Measurements from ENCODE around the gene C19orf18. TPM values are rescaled to one million over a fixed set of nuclear protein-coding genes. Genes with fewer than 3 reads are reported as not detected.

C19orf18 gene
- total RNA-seq, 3 donors from 2014 or later = 0.44 to 3.3 (median 0.80) TPM

DNA sequence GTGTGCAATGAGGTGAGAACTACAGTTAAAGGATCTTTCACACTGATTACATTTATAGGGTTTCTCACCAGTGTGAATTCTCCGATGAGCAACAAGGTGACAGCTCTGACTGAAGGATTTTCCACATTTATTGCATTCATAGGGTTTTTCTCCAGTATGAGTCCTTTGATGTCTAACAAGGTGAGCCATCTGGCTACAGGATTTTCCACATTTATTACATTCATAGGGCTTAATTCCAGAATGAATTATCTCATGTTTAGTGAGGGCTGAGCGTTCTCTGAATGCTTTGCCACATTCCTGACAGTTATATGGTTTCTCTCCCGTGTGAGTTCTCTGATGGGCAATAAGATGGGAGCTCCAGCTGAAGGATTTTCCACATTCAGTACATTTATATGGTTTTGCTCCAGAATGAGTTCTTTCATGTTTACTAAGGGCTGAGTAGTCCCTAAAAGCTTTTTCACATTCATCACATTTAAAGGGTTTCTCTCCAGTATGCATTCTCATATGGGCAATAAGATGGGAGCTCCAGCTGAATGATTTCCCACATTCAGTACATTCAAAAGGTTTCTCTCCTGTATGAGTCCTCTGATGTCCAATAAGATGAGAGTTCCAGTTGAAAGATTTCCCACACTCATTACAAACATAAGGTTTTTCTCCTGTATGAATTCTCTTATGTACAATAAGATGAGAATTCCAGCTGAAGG is 4.4 kb upstream of the C19orf18 start:
- no peaks in the 10 kb centered on the region for H3K27me3 ChIP-seq
- peaks cover 100% of the 10 kb centered on the region in 2 donors for H3K9me3 ChIP-seq
- H3K4me3 ChIP-seq = no peak overlapping the region
- TF ChIP-seq POLR2AphosphoS5 (IDR thresholded peaks at IDR 0.05) = no peak
- TF ChIP-seq, protein P1, sequence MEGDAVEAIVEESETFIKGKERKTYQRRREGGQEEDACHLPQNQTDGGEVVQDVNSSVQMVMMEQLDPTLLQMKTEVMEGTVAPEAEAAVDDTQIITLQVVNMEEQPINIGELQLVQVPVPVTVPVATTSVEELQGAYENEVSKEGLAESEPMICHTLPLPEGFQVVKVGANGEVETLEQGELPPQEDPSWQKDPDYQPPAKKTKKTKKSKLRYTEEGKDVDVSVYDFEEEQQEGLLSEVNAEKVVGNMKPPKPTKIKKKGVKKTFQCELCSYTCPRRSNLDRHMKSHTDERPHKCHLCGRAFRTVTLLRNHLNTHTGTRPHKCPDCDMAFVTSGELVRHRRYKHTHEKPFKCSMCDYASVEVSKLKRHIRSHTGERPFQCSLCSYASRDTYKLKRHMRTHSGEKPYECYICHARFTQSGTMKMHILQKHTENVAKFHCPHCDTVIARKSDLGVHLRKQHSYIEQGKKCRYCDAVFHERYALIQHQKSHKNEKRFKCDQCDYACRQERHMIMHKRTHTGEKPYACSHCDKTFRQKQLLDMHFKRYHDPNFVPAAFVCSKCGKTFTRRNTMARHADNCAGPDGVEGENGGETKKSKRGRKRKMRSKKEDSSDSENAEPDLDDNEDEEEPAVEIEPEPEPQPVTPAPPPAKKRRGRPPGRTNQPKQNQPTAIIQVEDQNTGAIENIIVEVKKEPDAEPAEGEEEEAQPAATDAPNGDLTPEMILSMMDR (IDR thresholded peaks at IDR 0.05) = no peak
- no peak for TF ChIP-seq POLR2A (IDR thresholded peaks at IDR 0.05)
- no peak for DNase-seq (ENCODE audit: low spot score in 2 of 2)
- H3K27ac ChIP-seq = no peak overlapping the region
- H3K4me1 ChIP-seq = no peaks in the 10 kb centered on the region
- peaks cover 53% of the 10 kb centered on the region for H3K36me3 ChIP-seq
- intact Hi-C loops (cut with DNase I; ENCODE audit: low total_unique reads) = no loop called here

- H3K4me3 ChIP-seq = no peak overlapping the region
- H3K36me3 ChIP-seq = no peaks in the 10 kb centered on the region
- DNase-seq (ENCODE audit: low spot score in 2 of 2) = no peak
- intact Hi-C loops (cut with DNase I; ENCODE audit: low total_unique reads) = no loop called here
- no peaks in the 10 kb centered on the region for H3K4me1 ChIP-seq
- TF ChIP-seq, protein P1 (IDR thresholded peaks at IDR 0.05) = no peak
- TF ChIP-seq POLR2AphosphoS5 (IDR thresholded peaks at IDR 0.05) (no peak), POLR2A (IDR thresholded peaks at IDR 0.05) (no peak)
- H3K27me3 ChIP-seq = no peaks in the 10 kb centered on the region
- peaks cover 82 to 95% of the 10 kb centered on the region in 2 donors for H3K9me3 ChIP-seq
- H3K27ac ChIP-seq = no peak overlapping the region
These were observed 9.6 kb downstream of the C19orf18 start for GRCh38 chr19:57964761-57965160.

DNA sequence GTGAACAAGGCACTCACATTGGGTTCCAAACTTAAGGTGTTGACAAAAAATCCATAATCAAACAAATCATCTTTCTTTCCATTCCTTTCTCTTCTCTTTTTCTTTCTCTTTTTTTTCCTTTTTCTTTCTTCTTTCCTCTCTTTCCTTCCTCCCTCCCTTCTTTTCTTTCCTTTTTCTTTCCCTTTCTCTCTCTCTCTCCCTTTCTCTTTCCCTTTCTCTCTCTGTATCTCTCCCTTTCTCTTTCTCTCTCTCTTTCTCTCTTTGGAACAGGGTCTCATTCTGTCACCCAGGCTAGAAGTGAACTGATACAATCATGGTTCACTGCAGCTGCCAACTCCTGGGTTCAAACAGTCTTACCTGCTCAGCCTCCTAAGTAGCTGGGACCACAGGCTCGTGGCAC is 12.5 kb downstream of the C19orf18 start:
- Histone ChIP-seq H3K4me1 (no peaks in the 10 kb centered on the region), H3K27ac (no peak overlapping the region), H3K4me3 (no peak overlapping the region), H3K9me3 (peaks cover 78 to 90% of the 10 kb centered on the region in 2 donors), H3K27me3 (no peaks in the 10 kb centered on the region), H3K36me3 (no peaks in the 10 kb centered on the region)
- TF ChIP-seq POLR2AphosphoS5 (IDR thresholded peaks at IDR 0.05) (no peak), POLR2A (IDR thresholded peaks at IDR 0.05) (no peak)
- TF ChIP-seq, protein P1 (IDR thresholded peaks at IDR 0.05) = no peak
- intact Hi-C loops (cut with DNase I; ENCODE audit: low total_unique reads) = no loop called here
- DNase-seq (ENCODE audit: low spot score in 2 of 2) = no peak

DNA sequence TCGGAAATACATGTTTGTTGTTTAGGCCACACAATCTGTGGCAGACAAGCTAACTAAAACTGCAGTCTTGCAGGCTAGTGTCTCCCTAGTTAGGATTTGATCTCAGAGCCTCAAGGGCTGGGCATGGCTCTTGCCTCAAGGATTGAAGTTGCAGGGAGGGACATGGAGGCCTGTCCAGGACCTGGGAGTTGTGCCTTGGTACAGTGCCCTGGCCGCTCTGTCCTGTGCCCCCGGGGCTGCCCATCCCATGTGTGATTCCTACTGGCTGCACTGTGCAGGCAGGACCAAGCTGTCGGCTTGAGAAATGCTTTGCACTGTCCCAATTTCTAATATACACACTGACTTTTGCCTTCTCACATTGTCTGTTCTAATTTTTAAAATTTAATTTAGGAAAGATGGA is 19.3 kb downstream of the C19orf18 start:
- Histone ChIP-seq H3K27ac (no peak overlapping the region), H3K9me3 (peaks cover 57 to 67% of the 10 kb centered on the region in 2 donors), H3K27me3 (no peaks in the 10 kb centered on the region), H3K4me3 (no peak overlapping the region), H3K36me3 (no peaks in the 10 kb centered on the region), H3K4me1 (no peaks in the 10 kb centered on the region)
- DNase-seq (ENCODE audit: low spot score in 2 of 2) = no peak
- no peak for TF ChIP-seq POLR2A (IDR thresholded peaks at IDR 0.05)
- TF ChIP-seq POLR2AphosphoS5 (IDR thresholded peaks at IDR 0.05) = no peak
- TF ChIP-seq, protein P1 (IDR thresholded peaks at IDR 0.05) = no peak
- intact Hi-C loops (cut with DNase I; ENCODE audit: low total_unique reads) = no loop called here

DNA sequence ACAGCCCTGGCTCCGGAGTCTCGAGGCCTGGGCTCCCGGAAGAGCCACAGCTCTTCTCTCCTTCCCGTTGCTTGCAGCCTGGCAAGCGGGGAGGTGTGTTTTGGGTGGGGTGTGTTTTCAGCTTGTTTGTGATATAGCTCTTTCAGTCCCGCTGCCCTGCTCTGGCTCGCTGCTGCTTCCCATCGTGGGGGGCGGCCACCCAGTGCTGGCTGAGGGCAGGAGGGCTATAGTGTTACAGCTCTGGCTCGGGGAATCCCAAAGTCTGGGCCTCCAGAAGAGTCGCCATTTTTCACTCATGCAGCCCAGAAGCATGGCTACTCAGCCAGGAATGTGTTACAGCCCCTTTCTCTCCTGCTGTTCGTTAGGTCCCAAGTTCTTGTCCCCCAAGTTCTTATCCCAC is 24.6 kb downstream of the C19orf18 start:
- TF ChIP-seq POLR2A (IDR thresholded peaks at IDR 0.05) = no peak
- TF ChIP-seq, protein P1 (IDR thresholded peaks at IDR 0.05) = no peak
- no peak for DNase-seq (ENCODE audit: low spot score in 2 of 2)
- no peaks in the 10 kb centered on the region for H3K4me1 ChIP-seq
- no peak overlapping the region for H3K27ac ChIP-seq
- no peaks in the 10 kb centered on the region for H3K36me3 ChIP-seq
- H3K9me3 ChIP-seq = peaks cover 40 to 43% of the 10 kb centered on the region in 2 donors
- intact Hi-C loops (cut with DNase I; ENCODE audit: low total_unique reads) = no loop called here
- H3K27me3 ChIP-seq = no peaks in the 10 kb centered on the region
- H3K4me3 ChIP-seq = no peak overlapping the region

Data from breast epithelium (tissue), 4 donors.